Testis (tissue), 2 donors: ENCODE data around the gene ENG.

Experiments used
- POLR2A ChIP-seq: fragments of 450-650 bp; IDR thresholded peaks from one replicate; pipeline ENCODE4 v1.6.1; 2017; ENCODE audit warnings: antibody characterized with exemption, mild to moderate bottlenecking, moderate library complexity
- TF ChIP-seq, protein P1 (sequence below), 3 experiments: fragments of 450-650 bp in 2 of 3; fragments of 200-600 bp in 1 of 3; sonication (generic) in 1 of 3; IDR thresholded peaks; one replicate each; pipeline ENCODE4 v1.5.1; 2016 to 2019; ENCODE audit warnings: antibody characterized with exemption in 3 of 3, mild to moderate bottlenecking in 2 of 3, moderate library complexity in 1 of 3

DNA sequence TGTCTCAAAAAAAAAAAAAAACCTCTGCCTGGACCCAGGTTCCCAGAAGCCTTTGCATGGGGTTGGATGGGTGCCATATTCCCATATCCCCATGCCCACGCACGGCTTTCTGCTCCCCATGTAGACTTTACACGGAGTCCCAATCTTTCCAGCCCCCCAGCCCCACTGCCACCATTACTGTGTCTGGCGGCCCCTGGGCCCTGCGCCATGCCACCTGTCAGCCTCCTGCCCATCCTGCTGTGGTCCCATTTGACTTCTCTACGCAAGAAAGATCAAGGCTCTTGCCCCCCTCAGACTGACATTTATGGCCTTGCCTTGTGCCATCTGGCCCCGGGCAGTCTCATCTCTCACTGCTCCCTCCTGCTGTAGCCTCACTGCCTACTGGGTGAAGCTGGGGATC, 29.5 kb upstream of the ENG start:
- TF ChIP-seq, protein P1, sequence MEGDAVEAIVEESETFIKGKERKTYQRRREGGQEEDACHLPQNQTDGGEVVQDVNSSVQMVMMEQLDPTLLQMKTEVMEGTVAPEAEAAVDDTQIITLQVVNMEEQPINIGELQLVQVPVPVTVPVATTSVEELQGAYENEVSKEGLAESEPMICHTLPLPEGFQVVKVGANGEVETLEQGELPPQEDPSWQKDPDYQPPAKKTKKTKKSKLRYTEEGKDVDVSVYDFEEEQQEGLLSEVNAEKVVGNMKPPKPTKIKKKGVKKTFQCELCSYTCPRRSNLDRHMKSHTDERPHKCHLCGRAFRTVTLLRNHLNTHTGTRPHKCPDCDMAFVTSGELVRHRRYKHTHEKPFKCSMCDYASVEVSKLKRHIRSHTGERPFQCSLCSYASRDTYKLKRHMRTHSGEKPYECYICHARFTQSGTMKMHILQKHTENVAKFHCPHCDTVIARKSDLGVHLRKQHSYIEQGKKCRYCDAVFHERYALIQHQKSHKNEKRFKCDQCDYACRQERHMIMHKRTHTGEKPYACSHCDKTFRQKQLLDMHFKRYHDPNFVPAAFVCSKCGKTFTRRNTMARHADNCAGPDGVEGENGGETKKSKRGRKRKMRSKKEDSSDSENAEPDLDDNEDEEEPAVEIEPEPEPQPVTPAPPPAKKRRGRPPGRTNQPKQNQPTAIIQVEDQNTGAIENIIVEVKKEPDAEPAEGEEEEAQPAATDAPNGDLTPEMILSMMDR (IDR thresholded peaks at IDR 0.05), result no peak
- TF ChIP-seq POLR2A, result no peak
